WERI-Rb-1 (cell line): ENCODE results near the gene CIT.

Experiments used
- DNase-seq: peaks from one replicate; pipeline ENCODE4 v3.0.0-alpha.2; 2020
- H3K27ac ChIP-seq: fragments of 250-450 bp; sonication (Bioruptor Pico); 2 replicates; pipeline ENCODE4 v1.5.1; 2020; ENCODE audit warnings: mild to moderate bottlenecking, moderate library complexity
- H3K27me3 ChIP-seq: fragments of 250-450 bp; sonication (Bioruptor Pico); 2 replicates; pipeline ENCODE4 v1.5.1; 2021; ENCODE audit warnings: mild to moderate bottlenecking, low read depth, moderate library complexity; ENCODE audit not compliant: insufficient read depth, severe bottlenecking
- H3K36me3 ChIP-seq: fragments of 250-450 bp; sonication (Bioruptor Pico); 2 replicates; pipeline ENCODE4 v1.5.1; 2020; ENCODE audit warnings: mild to moderate bottlenecking, moderate library complexity
- H3K4me3 ChIP-seq: 2 replicates; pipeline ENCODE4 v1.5.1; 2011; ENCODE audit warnings: low read depth, mild to moderate bottlenecking, control low read depth, low read length
- H3K9me3 ChIP-seq: fragments of 250-450 bp; sonication (Bioruptor Pico); 2 replicates; pipeline ENCODE4 v1.5.1; 2021; ENCODE audit warnings: mild to moderate bottlenecking, moderate library complexity; ENCODE audit not compliant: severe bottlenecking
- TF ChIP-seq, protein P1 (sequence below): IDR thresholded peaks from 2 replicates; pipeline ENCODE4 v1.5.1; 2011; ENCODE audit warnings: low read depth, mild to moderate bottlenecking, control low read depth, inconsistent platforms, low read length

The CIT gene

DNA sequence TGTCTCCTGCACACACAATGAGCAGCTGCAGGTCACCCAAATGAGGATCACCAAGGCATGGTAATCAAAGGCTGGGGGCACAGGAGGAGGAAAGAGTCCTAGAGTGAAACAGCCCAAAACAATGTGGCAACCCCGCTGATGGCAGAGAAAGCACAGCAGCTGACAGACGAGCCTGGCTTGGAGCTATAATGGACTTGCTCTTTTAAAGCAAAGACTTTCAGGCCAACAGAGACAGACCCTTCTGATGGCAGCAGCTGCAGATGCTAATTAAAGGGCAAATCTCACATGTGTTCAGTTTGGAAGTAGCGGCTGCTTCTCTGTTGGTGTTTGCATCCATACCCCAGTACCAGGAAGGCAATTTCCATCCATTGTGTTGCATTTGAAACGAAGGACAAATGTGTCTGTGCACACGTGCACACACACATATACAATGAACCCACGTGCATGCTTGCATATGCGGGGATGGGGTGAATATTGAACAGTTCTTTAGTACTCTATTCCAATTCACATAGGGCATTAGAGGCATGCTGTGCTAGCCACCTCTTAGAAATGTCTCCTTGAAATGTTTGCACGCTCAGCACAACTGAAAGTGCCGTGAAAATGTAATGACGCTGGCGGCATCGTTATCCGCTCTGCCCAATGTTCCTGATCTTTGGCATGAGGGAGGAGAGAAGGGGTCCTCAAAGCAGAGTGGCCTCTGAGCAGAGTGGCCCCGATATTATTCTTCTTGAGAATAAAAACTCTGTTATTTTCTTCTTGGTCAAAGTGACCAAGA lies 38.1 kb downstream of the CIT start:
- Histone ChIP-seq H3K27ac (no peak overlapping the region), H3K36me3 (peaks cover 51% of the 10 kb centered on the region), H3K27me3 (no peaks in the 10 kb centered on the region), H3K9me3 (no peaks in the 10 kb centered on the region), H3K4me3 (no peak overlapping the region)
- DNase-seq: no peak
- TF ChIP-seq, protein P1, sequence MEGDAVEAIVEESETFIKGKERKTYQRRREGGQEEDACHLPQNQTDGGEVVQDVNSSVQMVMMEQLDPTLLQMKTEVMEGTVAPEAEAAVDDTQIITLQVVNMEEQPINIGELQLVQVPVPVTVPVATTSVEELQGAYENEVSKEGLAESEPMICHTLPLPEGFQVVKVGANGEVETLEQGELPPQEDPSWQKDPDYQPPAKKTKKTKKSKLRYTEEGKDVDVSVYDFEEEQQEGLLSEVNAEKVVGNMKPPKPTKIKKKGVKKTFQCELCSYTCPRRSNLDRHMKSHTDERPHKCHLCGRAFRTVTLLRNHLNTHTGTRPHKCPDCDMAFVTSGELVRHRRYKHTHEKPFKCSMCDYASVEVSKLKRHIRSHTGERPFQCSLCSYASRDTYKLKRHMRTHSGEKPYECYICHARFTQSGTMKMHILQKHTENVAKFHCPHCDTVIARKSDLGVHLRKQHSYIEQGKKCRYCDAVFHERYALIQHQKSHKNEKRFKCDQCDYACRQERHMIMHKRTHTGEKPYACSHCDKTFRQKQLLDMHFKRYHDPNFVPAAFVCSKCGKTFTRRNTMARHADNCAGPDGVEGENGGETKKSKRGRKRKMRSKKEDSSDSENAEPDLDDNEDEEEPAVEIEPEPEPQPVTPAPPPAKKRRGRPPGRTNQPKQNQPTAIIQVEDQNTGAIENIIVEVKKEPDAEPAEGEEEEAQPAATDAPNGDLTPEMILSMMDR: no peak

DNA sequence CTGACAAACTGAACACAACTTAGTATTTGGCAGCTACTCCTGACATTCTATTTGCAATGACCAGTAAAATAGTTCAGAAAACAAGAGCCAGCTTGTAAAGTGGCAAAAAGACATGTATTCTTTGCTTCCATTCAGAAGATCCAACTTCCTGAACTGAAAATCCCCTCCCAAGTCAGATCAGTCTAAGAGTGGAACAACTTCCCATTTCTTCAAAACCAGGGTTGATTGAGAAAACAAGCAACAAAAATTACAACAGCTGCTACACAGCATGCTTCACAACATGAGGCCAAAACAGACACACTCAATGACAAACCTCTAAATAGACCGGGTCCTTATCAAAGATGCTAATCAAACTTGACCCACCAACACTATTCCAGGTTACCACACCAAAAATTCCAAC lies 40.3 kb downstream of the CIT start:
- no peak overlapping the region for H3K27ac ChIP-seq
- no peaks in the 10 kb centered on the region for H3K27me3 ChIP-seq
- TF ChIP-seq, protein P1: no peak
- H3K4me3 ChIP-seq: no peak overlapping the region
- H3K36me3 ChIP-seq: peaks cover 45% of the 10 kb centered on the region
- H3K9me3 ChIP-seq: no peaks in the 10 kb centered on the region
- no peak for DNase-seq

DNA sequence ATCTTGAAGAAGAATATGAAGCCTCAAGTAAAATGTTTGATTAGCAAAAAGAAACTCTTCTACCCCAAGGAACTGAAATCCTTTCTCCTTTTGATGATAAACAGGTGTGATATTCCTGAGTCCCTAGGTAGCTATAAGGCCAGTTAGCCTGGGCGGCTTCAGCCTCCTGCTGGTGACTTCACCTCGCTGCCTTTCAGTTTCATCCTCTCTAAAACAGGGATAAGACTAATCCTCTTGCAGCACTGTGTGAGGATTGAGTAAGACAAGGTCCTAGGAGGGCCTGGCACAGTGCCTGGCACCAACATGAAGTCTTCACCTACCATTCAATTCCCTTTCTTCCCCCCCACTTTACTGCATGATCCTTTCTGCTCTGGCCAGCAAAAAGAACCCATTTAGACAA lies 42.1 kb downstream of the CIT start:
- peak; percentile 69 for DNase-seq
- Histone ChIP-seq H3K27ac (no peak overlapping the region), H3K27me3 (no peaks in the 10 kb centered on the region), H3K4me3 (no peak overlapping the region), H3K36me3 (peaks cover 40% of the 10 kb centered on the region), H3K9me3 (no peaks in the 10 kb centered on the region)
- TF ChIP-seq, protein P1: peak; percentile 55

DNA sequence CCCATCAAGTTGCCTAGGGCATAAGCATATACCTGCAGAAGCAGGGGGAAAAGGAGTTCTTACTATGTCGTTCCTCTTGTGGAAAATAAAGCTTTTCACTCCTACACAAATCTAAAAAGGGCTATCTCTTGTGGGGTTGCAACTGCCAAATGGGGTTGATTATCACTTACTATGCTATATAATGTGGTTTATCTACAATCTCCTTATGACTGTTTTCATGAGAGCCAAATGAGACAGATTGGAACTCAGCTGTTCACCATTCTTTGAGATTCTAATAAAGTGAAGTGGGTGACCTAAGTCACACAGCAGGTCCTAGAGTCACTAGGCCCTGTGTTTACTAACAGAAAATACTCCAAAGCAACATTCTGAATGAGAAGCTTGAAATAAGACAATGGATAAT lies 47.7 kb downstream of the CIT start:
- DNase-seq: no peak
- Histone ChIP-seq H3K4me3 (no peak overlapping the region), H3K27me3 (no peaks in the 10 kb centered on the region), H3K9me3 (no peaks in the 10 kb centered on the region), H3K27ac (no peak overlapping the region), H3K36me3 (peaks cover 65% of the 10 kb centered on the region)
- TF ChIP-seq, protein P1: no peak

DNA sequence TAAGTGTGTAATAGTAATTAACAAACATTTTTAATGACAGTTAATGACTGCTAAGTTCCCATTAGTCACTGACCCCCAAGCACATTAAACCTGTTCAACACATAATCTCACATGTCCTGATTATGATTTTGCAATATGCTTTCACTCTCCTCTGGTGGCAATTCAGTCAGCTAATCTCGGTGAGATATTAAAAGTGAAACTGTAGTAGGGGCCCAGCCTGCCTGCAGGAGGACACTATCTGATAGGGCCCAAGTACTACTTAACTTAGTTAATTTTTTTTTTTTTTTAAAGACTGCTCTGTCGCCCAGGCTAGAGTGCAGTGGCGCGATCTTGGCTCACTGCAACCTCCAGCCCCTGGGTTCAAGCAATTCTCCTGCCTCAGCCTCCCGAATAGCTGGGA lies 48.8 kb downstream of the CIT start:
- H3K4me3 ChIP-seq: no peak overlapping the region
- TF ChIP-seq, protein P1: no peak
- no peak overlapping the region for H3K27ac ChIP-seq
- H3K27me3 ChIP-seq: no peaks in the 10 kb centered on the region
- no peak for DNase-seq
- H3K9me3 ChIP-seq: no peaks in the 10 kb centered on the region
- H3K36me3 ChIP-seq: peaks cover 58% of the 10 kb centered on the region

DNA sequence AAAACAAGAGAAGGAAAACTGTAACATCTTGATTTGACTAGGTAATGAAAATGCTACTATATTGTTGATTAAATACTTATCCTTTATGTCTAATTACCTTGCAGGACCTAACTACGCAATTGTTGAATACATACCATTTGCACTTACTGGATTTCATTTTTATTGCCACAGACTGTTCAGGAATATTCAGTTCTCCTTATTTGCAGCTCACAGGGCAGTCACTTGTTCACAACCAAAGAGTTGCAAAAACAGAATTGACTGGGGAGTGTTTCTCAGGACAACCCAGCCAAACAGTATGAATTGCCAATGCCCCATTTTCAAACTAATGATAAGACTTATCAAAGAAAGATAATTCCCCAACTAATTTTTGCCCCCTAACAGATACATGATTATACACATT lies 49.4 kb downstream of the CIT start:
- no peaks in the 10 kb centered on the region for H3K9me3 ChIP-seq
- peaks cover 53% of the 10 kb centered on the region for H3K36me3 ChIP-seq
- no peak for DNase-seq
- TF ChIP-seq, protein P1: no peak
- no peaks in the 10 kb centered on the region for H3K27me3 ChIP-seq
- H3K27ac ChIP-seq: no peak overlapping the region
- H3K4me3 ChIP-seq: no peak overlapping the region
